SK-N-SH treated with all-trans-retinoic acid at 6 μM for 48 hours (cell line): ENCODE data around the gene WDR37.

Experiments used
- PPARA ChIP-seq: fragments of 250-450 bp; sonication (Bioruptor Pico); IDR thresholded peaks from 2 replicates; pipeline ENCODE4 v1.5.0; 2020; ENCODE audit warnings: mild to moderate bottlenecking, borderline replicate concordance
- RARB ChIP-seq: fragments of 250-450 bp; sonication (Bioruptor Pico); IDR thresholded peaks from 2 replicates; pipeline ENCODE4 v1.8.0; 2021; ENCODE audit warnings: mild to moderate bottlenecking, moderate library complexity
- SNAI2 ChIP-seq: fragments of 250-450 bp; sonication (Bioruptor Pico); IDR thresholded peaks from 2 replicates; pipeline ENCODE4 v1.5.0; 2020; ENCODE audit warnings: mild to moderate bottlenecking, moderate library complexity

GRCh38 chr10:1056326-1057105, at the start of gene WDR37:
- no peak for TF ChIP-seq RARB (CRISPR knock-in tag)
- TF ChIP-seq SNAI2 (CRISPR knock-in tag), result no peak
- TF ChIP-seq PPARA (CRISPR knock-in tag), result no peak
